ENCODE measurements around the gene SFSWAP. TPM values are rescaled to one million over a fixed set of nuclear protein-coding genes. Genes with fewer than 3 reads are reported as not detected.

The SFSWAP gene
- total RNA-seq, 1 experiment from 2014 or later = 48.1 TPM

DNA sequence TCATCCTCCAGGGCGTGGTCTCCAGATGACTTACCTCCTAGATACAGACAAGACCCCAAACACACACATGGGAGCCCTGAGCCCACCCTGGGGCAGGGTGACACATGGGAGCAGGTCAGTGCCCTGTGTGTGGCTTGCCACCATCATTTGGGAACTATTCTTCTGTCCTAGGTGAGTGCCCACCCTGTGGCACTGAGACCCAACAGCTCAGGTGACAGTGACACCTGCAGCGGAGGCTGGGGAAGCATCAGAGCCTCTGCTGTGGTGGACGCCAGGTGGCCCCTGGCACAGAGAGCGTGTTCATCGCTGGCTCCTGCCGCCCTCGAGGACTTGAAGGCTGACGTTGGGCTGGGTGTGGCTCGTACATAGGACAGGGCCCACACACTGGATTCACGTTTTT is 23.0 kb downstream of the SFSWAP start:
- peaks cover 31% of the 10 kb centered on the region in 2 experiments for H3K4me1 Mint-ChIP-seq
- Histone ChIP-seq H3K27ac (ENCODE audit: insufficient read length, low read depth, low read length) (no peak overlapping the region), H3K4me2 (ENCODE audit: insufficient read depth, insufficient read length, low read length) (no peak overlapping the region), H2BK12ac (ENCODE audit: insufficient read length, low read depth, low read length) (no peak overlapping the region), H4K5ac (ENCODE audit: insufficient read length, low read depth, low read length) (no peak overlapping the region), H3K4ac (ENCODE audit: low read depth, low read length) (no peak overlapping the region), H3K9ac (ENCODE audit: extremely low read depth, insufficient read length, low read length) (no peak overlapping the region), H3K79me2 (ENCODE audit: insufficient read depth, low read length) (no peaks in the 10 kb centered on the region), H4K91ac (ENCODE audit: insufficient read length, low read depth, low read length) (no peak overlapping the region), H3K23me2 (ENCODE audit: insufficient read length, low read depth, low read length, poor library complexity, severe bottlenecking) (no peaks in the 10 kb centered on the region), H2BK15ac (ENCODE audit: low read depth, low read length) (no peak overlapping the region), H3K56ac (ENCODE audit: insufficient read length, low read depth, low read length) (no peak overlapping the region), H3T11ph (ENCODE audit: low read length) (no peak overlapping the region), H3K79me1 (ENCODE audit: insufficient read depth, low read depth, low read length, poor library complexity, severe bottlenecking) (no peaks in the 10 kb centered on the region), H3K23ac (ENCODE audit: insufficient read length, low read depth, low read length) (no peak overlapping the region), H3K14ac (ENCODE audit: insufficient read depth, low read length) (no peak overlapping the region), H3K4me1 (ENCODE audit: insufficient read depth, low read length) (peaks cover 10% of the 10 kb centered on the region; the same call in 1 of the 2 replicates), H4K8ac (replicated peaks; ENCODE audit: insufficient read length, low read depth, low read length) (no peak overlapping the region), H4K20me1 (ENCODE audit: control insufficient read depth, insufficient read depth, insufficient read length) (no peaks in the 10 kb centered on the region), H2BK120ac (ENCODE audit: low read depth, low read length, poor library complexity, severe bottlenecking) (no peak overlapping the region), H2BK5ac (ENCODE audit: insufficient read length, low read length) (no peak overlapping the region), H3K9me3 (ENCODE audit: control insufficient read depth, low read depth, low read length) (no peaks in the 10 kb centered on the region), H3K18ac (ENCODE audit: insufficient read length, low read depth, low read length) (no peak overlapping the region), H2BK20ac (ENCODE audit: low read depth, low read length, poor library complexity, severe bottlenecking) (no peak overlapping the region), H2AFZ (ENCODE audit: low read length) (no peak overlapping the region), H3K27me3 (ENCODE audit: insufficient read depth, low read length) (no peaks in the 10 kb centered on the region), H2AK5ac (ENCODE audit: insufficient read length, low read length) (no peak overlapping the region)
- peaks cover 42 to 86% (median 59%) of the 10 kb centered on the region in 3 experiments for H3K36me3 Mint-ChIP-seq (ENCODE audit: insufficient read depth in 1 of 3, low read depth in 3 of 3)
- TF ChIP-seq, protein P1, sequence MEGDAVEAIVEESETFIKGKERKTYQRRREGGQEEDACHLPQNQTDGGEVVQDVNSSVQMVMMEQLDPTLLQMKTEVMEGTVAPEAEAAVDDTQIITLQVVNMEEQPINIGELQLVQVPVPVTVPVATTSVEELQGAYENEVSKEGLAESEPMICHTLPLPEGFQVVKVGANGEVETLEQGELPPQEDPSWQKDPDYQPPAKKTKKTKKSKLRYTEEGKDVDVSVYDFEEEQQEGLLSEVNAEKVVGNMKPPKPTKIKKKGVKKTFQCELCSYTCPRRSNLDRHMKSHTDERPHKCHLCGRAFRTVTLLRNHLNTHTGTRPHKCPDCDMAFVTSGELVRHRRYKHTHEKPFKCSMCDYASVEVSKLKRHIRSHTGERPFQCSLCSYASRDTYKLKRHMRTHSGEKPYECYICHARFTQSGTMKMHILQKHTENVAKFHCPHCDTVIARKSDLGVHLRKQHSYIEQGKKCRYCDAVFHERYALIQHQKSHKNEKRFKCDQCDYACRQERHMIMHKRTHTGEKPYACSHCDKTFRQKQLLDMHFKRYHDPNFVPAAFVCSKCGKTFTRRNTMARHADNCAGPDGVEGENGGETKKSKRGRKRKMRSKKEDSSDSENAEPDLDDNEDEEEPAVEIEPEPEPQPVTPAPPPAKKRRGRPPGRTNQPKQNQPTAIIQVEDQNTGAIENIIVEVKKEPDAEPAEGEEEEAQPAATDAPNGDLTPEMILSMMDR (conservative IDR thresholded peaks at IDR 0.05) = no peak
- no peak overlapping the region for H3K4me3 Mint-ChIP-seq
- DNase-seq = no peak
- no CpG with 5 or more reads among the region's 10 CpGs for WGBS (ENCODE audit: extremely low coverage, insufficient read length, low lambda C conversion rate)
- peak overlapping the region; percentile 3 to 46 (median 6); a peak in 3 of 7 replicates for H3K27ac Mint-ChIP-seq
- H3K27me3 Mint-ChIP-seq (ENCODE audit: low read depth) = no peaks in the 10 kb centered on the region
- no peaks in the 10 kb centered on the region for H3K9me3 Mint-ChIP-seq

All from H9 (cell line).